ENCODE results near the gene STARD13.

STARD13 gene

GRCh38 chr13:33090755-33091414 lies 194.7 kb downstream of the STARD13 start:
- DNase-seq (ENCODE audit: low read depth), result no peak

- no peak for DNase-seq (ENCODE audit: low read depth)
Observed at GRCh38 chr13:33089311-33089710, 196.2 kb downstream of the STARD13 start.

DNA sequence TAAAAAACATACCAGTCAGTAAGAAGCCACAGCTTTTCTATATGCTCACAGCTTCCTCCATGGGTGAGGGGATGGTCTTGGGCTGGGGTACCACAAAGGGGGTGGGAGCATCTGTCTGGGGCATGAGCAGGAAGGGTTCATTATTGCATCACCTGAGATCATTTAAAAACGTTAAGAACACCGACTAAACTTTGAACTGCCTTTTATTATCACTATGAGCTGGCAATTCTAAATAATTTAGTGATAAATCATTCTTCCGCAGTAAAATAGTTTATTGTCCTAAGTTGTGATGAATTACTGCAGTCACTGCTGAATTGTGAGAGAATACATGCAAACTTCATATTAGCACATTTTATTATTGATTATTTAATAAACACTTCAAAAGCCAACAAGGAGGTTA lies 197.8 kb downstream of the STARD13 start:
- DNase-seq (ENCODE audit: low read depth), result peak; percentile 53

DNA sequence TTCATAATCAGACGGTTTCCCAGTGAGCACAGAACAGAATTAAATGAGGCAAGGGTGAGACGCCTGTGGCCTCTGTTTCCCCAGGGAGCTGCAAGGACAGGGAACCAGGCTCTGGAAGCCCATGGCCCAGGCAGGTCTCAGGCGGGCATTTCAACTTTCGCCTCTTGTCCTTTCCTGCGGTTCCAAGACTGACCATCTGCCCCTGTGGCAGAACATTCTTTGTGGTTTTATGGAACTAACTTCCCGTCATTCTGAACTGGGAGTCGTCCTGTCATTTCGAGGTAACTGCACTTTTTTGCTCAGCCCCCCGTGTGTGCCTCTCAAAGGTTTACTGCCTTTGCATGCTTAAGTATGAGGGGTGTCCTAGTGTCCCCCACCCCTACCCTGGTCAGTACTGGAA lies 198.5 kb downstream of the STARD13 start:
- DNase-seq (ENCODE audit: low read depth), result peak; percentile 49

DNA sequence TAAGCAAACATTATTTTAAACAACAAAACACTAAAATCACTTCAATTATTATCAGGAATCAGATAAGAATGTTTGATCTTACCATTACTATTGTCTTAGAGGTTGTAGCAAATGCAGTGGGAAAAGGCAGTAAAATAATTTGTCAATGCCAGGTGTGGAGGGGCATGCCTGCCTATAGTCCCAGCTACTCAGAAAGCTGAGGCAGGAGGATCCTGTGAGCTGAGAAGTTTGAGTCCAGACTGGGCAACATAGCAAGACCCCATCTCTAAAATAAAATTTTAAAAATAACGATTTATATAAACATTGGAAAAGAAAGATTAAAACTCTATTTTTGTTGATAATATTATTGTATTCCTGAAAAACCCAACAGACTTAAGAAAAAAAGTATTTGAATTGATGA lies 202.5 kb downstream of the STARD13 start:
- DNase-seq (ENCODE audit: low read depth), result no peak

GRCh38 chr13:33081666-33082065 lies 203.9 kb downstream of the STARD13 start:
- DNase-seq (ENCODE audit: low read depth), result no peak

GRCh38 chr13:33080972-33081590 lies 204.5 kb downstream of the STARD13 start:
- no peak for DNase-seq (ENCODE audit: low read depth)

DNA sequence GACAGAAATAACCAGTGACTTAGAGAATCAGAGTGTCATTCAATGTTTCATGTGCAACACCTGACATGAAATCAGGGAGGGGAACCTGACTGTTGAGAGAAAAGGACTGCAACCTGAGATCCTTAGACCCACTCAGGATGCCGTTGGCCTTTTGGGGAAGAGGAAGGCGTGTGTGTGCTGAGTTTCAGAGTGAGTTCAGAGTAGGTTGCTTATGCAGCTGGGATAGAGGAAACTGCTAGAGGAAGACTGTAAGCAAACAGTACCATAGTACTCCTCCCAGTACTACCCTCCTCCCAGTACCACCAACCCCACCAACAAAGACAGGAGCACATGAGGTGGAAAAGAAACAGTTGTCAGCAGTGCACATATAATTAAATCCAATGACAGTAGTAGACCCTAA lies 205.6 kb downstream of the STARD13 start:
- DNase-seq (ENCODE audit: low read depth), result no peak

DNA sequence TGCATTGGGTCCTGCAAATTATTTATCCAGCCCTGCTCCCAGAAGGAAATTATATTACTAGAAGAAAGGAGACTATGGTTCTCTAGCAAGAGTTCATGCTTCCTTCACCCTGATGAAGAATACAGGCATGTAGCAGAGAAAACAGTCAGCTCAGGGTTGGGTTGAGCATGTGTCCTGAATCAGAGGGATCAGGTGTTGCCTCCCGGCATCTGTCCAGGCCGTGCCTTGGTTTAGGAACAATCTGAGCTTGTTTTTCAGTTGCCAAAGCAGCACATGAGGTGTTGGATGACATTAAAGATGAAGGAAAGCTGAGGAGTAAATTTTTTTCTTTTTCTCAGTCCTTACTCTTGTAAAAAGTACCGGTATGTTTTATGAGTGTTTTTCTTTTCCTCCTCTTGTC lies 207.3 kb downstream of the STARD13 start:
- DNase-seq (ENCODE audit: low read depth), result no peak

- no peak for DNase-seq (ENCODE audit: low read depth)
Observed at GRCh38 chr13:33076001-33076992, 209.3 kb downstream of the STARD13 start.

- DNase-seq (ENCODE audit: low read depth), result no peak
Observed at GRCh38 chr13:33073338-33073737, 212.2 kb downstream of the STARD13 start.

- DNase-seq (ENCODE audit: low read depth), result no peak
Observed at GRCh38 chr13:33072759-33073158, 212.8 kb downstream of the STARD13 start.

DNA sequence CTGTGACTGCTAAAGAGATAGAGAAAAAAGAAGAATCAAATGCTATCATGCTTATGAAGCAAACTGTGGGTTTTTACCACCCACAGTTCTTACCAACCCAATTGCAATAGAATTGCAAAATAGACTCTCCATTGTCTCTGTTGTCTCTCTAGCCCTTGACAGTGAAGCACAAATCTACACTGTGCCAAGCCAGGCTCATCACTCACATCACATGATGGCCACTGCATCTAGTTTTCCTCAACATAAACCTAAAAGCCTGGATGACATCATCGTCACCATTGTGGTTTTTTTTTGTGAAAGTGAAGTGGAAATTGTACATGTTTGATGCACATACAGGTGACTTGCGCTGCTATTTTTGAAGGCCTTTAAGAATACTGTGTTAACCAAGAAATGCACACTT lies 213.3 kb downstream of the STARD13 start:
- no peak for DNase-seq (ENCODE audit: low read depth)

DNA sequence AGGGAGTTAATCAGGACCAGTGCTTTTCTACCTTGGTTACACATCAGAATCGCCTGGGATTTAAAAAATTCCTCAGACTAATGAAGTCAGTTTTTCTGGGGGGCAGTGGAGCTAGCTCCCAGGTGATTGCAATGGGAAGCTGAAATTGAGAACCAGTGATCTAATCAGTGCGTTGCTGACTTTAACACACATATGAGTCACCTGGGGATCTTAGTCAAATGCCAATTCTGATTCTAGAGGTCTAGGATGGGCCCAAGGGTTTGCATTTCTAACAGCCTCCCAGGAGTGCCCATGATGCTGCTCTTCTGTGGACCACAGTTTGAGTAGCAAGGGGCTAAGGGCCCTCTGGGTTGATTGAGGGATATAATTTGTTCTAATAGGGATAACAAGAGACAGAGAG lies 214.8 kb downstream of the STARD13 start:
- peak; percentile 46 for DNase-seq (ENCODE audit: low read depth)

DNA sequence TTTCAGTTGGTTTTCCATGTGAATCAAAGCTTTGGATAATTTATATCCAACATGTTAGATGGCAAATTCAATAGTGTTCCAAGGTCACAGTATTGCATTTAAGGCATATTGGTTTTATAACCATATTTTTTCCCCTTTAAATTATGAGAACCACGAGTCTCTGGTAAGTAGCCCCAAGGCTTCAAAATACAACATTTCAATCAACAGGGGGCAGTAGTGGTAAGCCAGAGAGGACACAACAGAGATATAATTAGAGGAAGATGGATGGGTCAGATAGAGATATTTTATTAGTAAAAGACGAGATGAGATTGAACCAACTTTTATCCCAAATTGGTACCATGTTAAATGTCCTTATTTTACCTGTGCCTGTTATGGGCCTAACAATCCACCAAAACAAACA lies 216.2 kb downstream of the STARD13 start:
- peak; percentile 22 for DNase-seq (ENCODE audit: low read depth)

DNA sequence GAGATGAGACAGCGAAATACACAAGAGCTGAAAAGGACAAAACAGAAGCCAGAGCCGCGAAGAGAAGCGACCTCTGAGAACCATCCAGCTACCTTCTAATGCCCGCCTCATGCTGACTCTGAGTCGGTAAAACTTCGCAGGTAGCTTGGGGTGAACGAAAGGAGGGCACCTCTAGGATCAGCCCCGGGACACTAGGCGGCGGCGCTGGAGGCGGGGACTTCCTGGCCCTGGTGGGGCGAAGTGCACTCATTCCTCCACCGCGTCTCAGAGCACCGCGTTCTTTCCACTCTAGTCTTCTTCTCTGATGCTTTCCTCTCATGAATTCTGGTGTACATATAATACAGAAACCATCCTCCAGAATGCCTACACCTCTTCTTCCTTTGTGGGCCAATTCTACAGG lies 219.2 kb downstream of the STARD13 start:
- no peak for DNase-seq (ENCODE audit: low read depth)

DNA sequence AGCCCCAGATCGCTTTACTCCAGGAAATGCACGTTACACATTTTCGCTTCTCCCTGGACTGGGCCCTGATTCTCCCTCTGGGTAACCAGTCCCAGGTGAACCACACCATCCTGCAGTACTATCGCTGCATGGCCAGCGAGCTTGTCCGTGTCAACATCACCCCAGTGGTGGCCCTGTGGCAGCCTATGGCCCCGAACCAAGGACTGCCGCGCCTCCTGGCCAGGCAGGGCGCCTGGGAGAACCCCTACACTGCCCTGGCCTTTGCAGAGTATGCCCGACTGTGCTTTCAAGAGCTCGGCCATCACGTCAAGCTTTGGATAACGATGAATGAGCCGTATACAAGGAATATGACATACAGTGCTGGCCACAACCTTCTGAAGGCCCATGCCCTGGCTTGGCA lies 224.7 kb downstream of the STARD13 start:
- DNase-seq (ENCODE audit: low read depth), result no peak

- DNase-seq (ENCODE audit: low read depth), result no peak
Observed at GRCh38 chr13:33058776-33059327, 226.7 kb downstream of the STARD13 start.

DNA sequence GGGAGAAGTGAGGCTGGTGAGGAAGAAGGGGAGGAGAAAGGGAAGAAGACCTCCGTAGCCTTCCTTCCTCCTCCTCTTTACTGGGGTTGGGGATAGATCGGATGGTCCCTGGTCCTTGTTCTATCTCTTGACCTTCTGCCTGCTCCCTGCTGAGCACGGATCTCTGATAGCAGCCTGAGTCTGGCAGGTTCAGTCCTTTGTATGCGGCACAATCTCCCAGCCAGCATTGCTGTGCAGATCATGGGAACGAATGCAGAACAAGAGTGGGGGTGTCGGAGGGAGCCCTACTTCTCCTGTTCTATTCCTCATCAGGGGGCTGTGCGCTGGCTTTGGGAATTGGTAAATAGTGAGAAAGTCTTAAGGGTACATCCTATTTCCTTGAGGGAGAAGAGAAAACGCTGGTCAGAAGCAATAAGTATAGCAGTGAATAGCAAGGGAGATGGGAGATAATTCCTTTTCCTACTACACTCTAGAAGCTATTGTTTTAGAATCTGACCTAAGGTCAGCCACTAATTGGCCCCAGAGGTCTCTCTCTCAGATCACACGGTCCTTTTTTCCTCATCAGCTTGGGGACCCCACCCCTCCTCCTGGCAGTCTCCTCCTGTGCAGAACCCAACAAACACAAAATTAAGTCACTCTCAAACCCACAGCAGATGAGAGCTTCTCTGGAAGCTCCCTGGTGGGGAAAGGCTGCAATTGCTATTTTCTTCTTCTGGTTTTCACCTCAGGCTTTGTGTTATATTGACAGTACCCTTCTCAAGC lies 228.4 kb downstream of the STARD13 start:
- peak; percentile 53 for DNase-seq (ENCODE audit: low read depth)

- no peak for DNase-seq (ENCODE audit: low read depth)
Observed at GRCh38 chr13:33053397-33054066, 232.0 kb downstream of the STARD13 start.

All from ELR (cell line).